ENCODE measurements around the gene PNMA8C.
"Not testable (repeated sequence)": the region's sequence is repeated elsewhere in the genome, so short reads cannot be mapped to it uniquely, and the experiment has no call there.

Gene PNMA8C

DNA sequence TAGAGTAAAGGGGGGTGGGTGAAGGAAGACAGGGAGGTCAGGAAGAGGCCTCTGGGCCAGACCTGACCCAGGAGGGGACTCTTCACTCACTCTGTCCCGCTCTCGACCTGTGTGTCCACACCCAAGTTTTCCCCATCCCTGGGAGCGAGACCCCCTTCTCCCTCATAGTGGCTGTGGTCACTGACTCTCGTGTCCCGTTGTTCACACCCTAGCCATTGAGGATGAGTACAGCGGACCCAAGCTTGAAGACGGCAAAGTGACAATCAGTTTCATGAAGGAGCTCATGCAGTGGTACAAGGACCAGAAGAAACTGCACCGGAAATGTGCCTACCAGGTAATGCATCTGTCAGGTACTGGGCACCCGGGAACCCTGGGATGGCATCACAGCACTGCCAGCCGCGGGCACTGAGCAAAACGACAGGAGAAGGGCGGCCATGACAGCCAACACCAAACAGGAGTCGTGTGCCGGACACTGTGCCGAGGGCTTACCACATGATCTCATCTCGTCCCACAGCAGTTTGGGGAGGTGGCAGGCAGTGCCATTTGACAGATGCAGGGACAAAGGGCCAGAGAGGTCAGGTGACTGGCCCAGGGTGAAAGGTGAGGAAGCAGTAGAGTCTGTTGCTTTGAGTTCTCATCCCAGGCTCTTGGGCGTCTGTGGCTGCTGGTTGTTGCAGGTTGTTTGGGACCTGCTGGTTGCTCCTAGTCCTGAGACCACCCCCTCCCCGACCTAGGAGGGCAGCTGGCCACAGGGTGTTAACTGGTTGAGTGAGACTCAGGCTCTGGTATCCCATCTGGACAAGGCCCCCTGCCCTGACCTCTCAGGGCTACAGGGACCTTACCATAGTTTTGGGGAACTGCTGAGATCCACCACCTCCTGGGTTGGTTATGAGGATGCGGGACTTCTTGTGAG lies 52.2 kb downstream of the PNMA8C start:
- no peak overlapping the region for H3K27ac ChIP-seq (ENCODE audit: insufficient read depth in 1 of 2, low read depth in 1 of 2, low read length in 2 of 2, poor library complexity in 1 of 2, severe bottlenecking in 2 of 2)
- no peak overlapping the region for H3K4me3 ChIP-seq (ENCODE audit: control insufficient read depth in 1 of 7, extremely low read depth in 1 of 7, insufficient read depth in 4 of 7, low read depth in 2 of 7, low read length in 6 of 7)
- no peaks in the 10 kb centered on the region for H3K9me3 ChIP-seq (ENCODE audit: control extremely low read depth in 1 of 5, control insufficient read depth in 4 of 5, insufficient read depth in 2 of 5, low read depth in 1 of 5, low read length in 4 of 5)
- no peaks in the 10 kb centered on the region for H3K27me3 ChIP-seq (replicated peaks in 2 of 5; ENCODE audit: control insufficient read depth in 4 of 5, insufficient read depth in 5 of 5, low read length in 4 of 5)
- WGBS (ENCODE audit: insufficient coverage): 98% methylated on average over 19 of the region's 20 CpGs
- no peak for DNase-seq
- peaks cover 5 to 58% (median 35%) of the 10 kb centered on the region in 4 experiments for H3K36me3 ChIP-seq (ENCODE audit: control insufficient read depth in 4 of 4, insufficient read depth in 4 of 4, low read length in 3 of 4)
- ChIA-PET POLR2A (no interaction called here), CTCF (no interaction called here)
- H3K4me1 ChIP-seq (ENCODE audit: control extremely low read depth in 1 of 4, control insufficient read depth in 4 of 4, insufficient read depth in 4 of 4, low read length in 3 of 4): peaks cover 0 to 25% (median 11%) of the 10 kb centered on the region in 4 experiments

GRCh38 chr19:46375476-46376067 lies 53.2 kb downstream of the PNMA8C start:
- Histone ChIP-seq H3K36me3 (ENCODE audit: control insufficient read depth in 4 of 4, insufficient read depth in 4 of 4, low read length in 3 of 4) (peaks cover 5 to 56% (median 30%) of the 10 kb centered on the region in 4 experiments), H3K4me1 (ENCODE audit: control extremely low read depth in 1 of 4, control insufficient read depth in 4 of 4, insufficient read depth in 4 of 4, low read length in 3 of 4) (peaks cover 0 to 32% (median 17%) of the 10 kb centered on the region in 4 experiments)
- H3K27me3 ChIP-seq (replicated peaks in 2 of 5; ENCODE audit: control insufficient read depth in 4 of 5, insufficient read depth in 5 of 5, low read length in 4 of 5); CTCF ChIA-PET; H3K9me3 ChIP-seq (ENCODE audit: control extremely low read depth in 1 of 5, control insufficient read depth in 4 of 5, insufficient read depth in 2 of 5, low read depth in 1 of 5, low read length in 4 of 5); H3K27ac ChIP-seq (ENCODE audit: insufficient read depth in 1 of 2, low read depth in 1 of 2, low read length in 2 of 2, poor library complexity in 1 of 2, severe bottlenecking in 2 of 2); POLR2A ChIA-PET; H3K4me3 ChIP-seq (ENCODE audit: control insufficient read depth in 1 of 7, extremely low read depth in 1 of 7, insufficient read depth in 4 of 7, low read depth in 2 of 7, low read length in 6 of 7); DNase-seq: not testable (repeated sequence)
- WGBS (ENCODE audit: insufficient coverage): 100% methylated on average over 9 of the region's 22 CpGs

Measured in common myeloid progenitor, CD34-positive (primary cell).